B cell (primary cell): Measurements from ENCODE around the gene HIPK1. TPM values are rescaled to one million over a fixed set of nuclear protein-coding genes. Genes with fewer than 3 reads are reported as not detected.
A peak's percentile ranks its signal among the peaks of the same experiment; 100 is the strongest.

Experiments
- ATAC-seq: fragments of 200-7000 bp; cut with Tn5 transposase; one replicate; pipeline ENCODE4 v1.10.0; 2021; ENCODE audit warnings: low read depth, mild to moderate bottlenecking, moderate number of reproducible peaks, moderate library complexity
- CTCF ChIA-PET: fragments of 350-600 bp; sonication (Branson Sonifier 250); formaldehyde crosslinking; loops from one replicate; lab custom pipeline; 2021; ENCODE audit warnings: antibody characterized with exemption, inconsistent platforms; lab: Charles Lee
- POLR2A ChIA-PET: fragments of 350-600 bp; sonication (Branson Sonifier 250); formaldehyde crosslinking; loops from one replicate; lab custom pipeline; 2021; ENCODE audit warnings: antibody characterized with exemption; lab: Charles Lee
- DNase-seq: peaks from one replicate; pipeline ENCODE4 v3.0.0; 2013
- H2AFZ ChIP-seq: 2 replicates; pipeline ENCODE4 v1.6.1; 2012; ENCODE audit warnings: mild to moderate bottlenecking, low read depth, low read length; ENCODE audit not compliant: insufficient read depth, poor library complexity, severe bottlenecking
- H3K27ac ChIP-seq, 2 donors: 1 replicate in 1 of 2; 2 replicates in 1 of 2; pipeline ENCODE4 v1.5.1; 2012 to 2013; ENCODE audit warnings: low read length in 2 of 2, mild to moderate bottlenecking in 2 of 2, moderate library complexity in 1 of 2
- H3K27me3 ChIP-seq, 4 experiments: fragments of 200-600 bp in 1 of 4; sonication (generic) in 1 of 4; replicated peaks in 1 of 4; 1 replicate in 2 of 4; 2 replicates in 2 of 4; pipeline versions ENCODE4 v1.6.1 to v1.7.0; 2013 to 2016; ENCODE audit warnings: low read length in 3 of 4, mild to moderate bottlenecking in 2 of 4, mixed read lengths in 1 of 4, moderate library complexity in 1 of 4; ENCODE audit not compliant: insufficient read depth in 4 of 4, control insufficient read depth in 3 of 4; ENCODE audit errors: control extremely low read depth in 1 of 4
- H3K36me3 ChIP-seq, 2 experiments: replicated peaks in 1 of 2; 1 replicate in 1 of 2; 2 replicates in 1 of 2; pipeline versions ENCODE4 v1.6.1 to v1.7.1; 2013; ENCODE audit warnings: low read length in 1 of 2; ENCODE audit not compliant: insufficient read depth in 2 of 2, control insufficient read depth in 1 of 2; ENCODE audit errors: control extremely low read depth in 1 of 2, extremely low read depth in 1 of 2
- H3K4me1 ChIP-seq, 2 donors: fragments of 200-600 bp in 1 of 2; sonication (generic) in 1 of 2; 1 replicate in 1 of 2; 2 replicates in 1 of 2; pipeline versions ENCODE4 v1.5.1 to v1.6.1; 2013 to 2017; ENCODE audit warnings: low read length in 2 of 2; ENCODE audit not compliant: control insufficient read depth in 2 of 2, insufficient read depth in 2 of 2
- H3K4me2 ChIP-seq: replicated peaks from 2 replicates; pipeline ENCODE3; 2012; ENCODE audit warnings: mild to moderate bottlenecking, low read depth, low read length; ENCODE audit not compliant: poor library complexity, severe bottlenecking
- H3K4me3 ChIP-seq, 5 experiments: fragments of 200-600 bp in 1 of 5; sonication (generic) in 1 of 5; 1 replicate in 3 of 5; 2 replicates in 2 of 5; pipeline versions ENCODE4 v1.5.1 to v1.7.0; 2011 to 2016; ENCODE audit warnings: low read length in 4 of 5, mild to moderate bottlenecking in 4 of 5, low read depth in 2 of 5, control low read depth in 1 of 5, moderate library complexity in 1 of 5; ENCODE audit not compliant: insufficient read depth in 1 of 5; ENCODE audit errors: control extremely low read depth in 1 of 5, extremely low read depth in 1 of 5
- H3K79me2 ChIP-seq: fragments of 200-600 bp; sonication (generic); one replicate; pipeline ENCODE4 v1.6.0; 2016; ENCODE audit warnings: low read length; ENCODE audit not compliant: control insufficient read depth, insufficient read depth
- H3K9ac ChIP-seq: fragments of 200-600 bp; sonication (generic); 2 replicates; pipeline ENCODE4 v1.6.1; 2017; ENCODE audit warnings: mild to moderate bottlenecking, low read length, moderate library complexity
- H3K9me3 ChIP-seq, 3 donors: one replicate each; pipeline versions ENCODE4 v1.6.1 to v1.7.1; 2013; ENCODE audit warnings: low read length in 2 of 3; ENCODE audit not compliant: control insufficient read depth in 2 of 3, insufficient read depth in 1 of 3; ENCODE audit errors: control extremely low read depth in 1 of 3
- H4K20me1 ChIP-seq: 2 replicates; pipeline ENCODE4 v1.6.0; 2012; ENCODE audit warnings: mild to moderate bottlenecking, low read length; ENCODE audit not compliant: insufficient read depth, control insufficient read depth, poor library complexity, severe bottlenecking
- H3K27ac Mint-ChIP-seq: one replicate; pipeline ENCODE4 v1.8.0; 2021; ENCODE audit warnings: mixed read lengths
- H3K27me3 Mint-ChIP-seq: one replicate; pipeline ENCODE4 v1.8.0; 2021; ENCODE audit warnings: mixed read lengths
- H3K4me1 Mint-ChIP-seq: one replicate; pipeline ENCODE4 v1.8.0; 2021; ENCODE audit warnings: mixed read lengths
- H3K4me3 Mint-ChIP-seq: one replicate; pipeline ENCODE4 v1.8.0; 2021; ENCODE audit warnings: mixed read lengths
- H3K9me3 Mint-ChIP-seq: one replicate; pipeline ENCODE4 v1.8.0; 2022; ENCODE audit warnings: mixed read lengths; ENCODE audit not compliant: insufficient read depth
- EZH2 ChIP-seq: IDR thresholded peaks from 2 replicates; pipeline ENCODE4 v1.6.1; 2012; ENCODE audit warnings: borderline replicate concordance, low read depth, mild to moderate bottlenecking, moderate library complexity, low read length; ENCODE audit not compliant: insufficient read depth, poor library complexity, severe bottlenecking
- WGBS: methylation state at CpG from one replicate; pipeline ENCODE4 v1.1.5; 2013; ENCODE audit warnings: missing lambda C conversion rate; ENCODE audit not compliant: insufficient coverage; 5-methylcytosine and 5-hydroxymethylcytosine counted together
- intact Hi-C: fragments of 100-400 bp; cut with micrococcal nuclease; formaldehyde crosslinking; loops from one replicate; pipeline ENCODE4 v1.10.0; 2022
- polyA plus RNA-seq: library from polyadenylated mRNA; depleted of rRNA; stranded (reverse); fragments of >200 nt; gene quantifications from 2 replicates; pipeline ENCODE4 v1.2.3, GENCODE V29; 2012
- total RNA-seq, 2 donors: library from RNA; stranded (reverse); fragments of 120-200 nt in 1 of 2; gene quantifications; 1 replicate in 1 of 2; 2 replicates in 1 of 2; pipeline versions ENCODE4 v1.2.3 to v1.2.4, GENCODE V29; 2013 to 2022
- TF ChIP-seq, protein P1 (sequence below): fragments of 200-600 bp; IDR thresholded peaks from one replicate; pipeline ENCODE4 v1.8.0; 2022; ENCODE audit warnings: antibody characterized with exemption, mild to moderate bottlenecking

HIPK1 gene
- total and polyA plus RNA-seq, 2 donors (not counting 1 experiment from before 2014, with no cell fraction given) = 13.6 to 48.0 TPM

DNA sequence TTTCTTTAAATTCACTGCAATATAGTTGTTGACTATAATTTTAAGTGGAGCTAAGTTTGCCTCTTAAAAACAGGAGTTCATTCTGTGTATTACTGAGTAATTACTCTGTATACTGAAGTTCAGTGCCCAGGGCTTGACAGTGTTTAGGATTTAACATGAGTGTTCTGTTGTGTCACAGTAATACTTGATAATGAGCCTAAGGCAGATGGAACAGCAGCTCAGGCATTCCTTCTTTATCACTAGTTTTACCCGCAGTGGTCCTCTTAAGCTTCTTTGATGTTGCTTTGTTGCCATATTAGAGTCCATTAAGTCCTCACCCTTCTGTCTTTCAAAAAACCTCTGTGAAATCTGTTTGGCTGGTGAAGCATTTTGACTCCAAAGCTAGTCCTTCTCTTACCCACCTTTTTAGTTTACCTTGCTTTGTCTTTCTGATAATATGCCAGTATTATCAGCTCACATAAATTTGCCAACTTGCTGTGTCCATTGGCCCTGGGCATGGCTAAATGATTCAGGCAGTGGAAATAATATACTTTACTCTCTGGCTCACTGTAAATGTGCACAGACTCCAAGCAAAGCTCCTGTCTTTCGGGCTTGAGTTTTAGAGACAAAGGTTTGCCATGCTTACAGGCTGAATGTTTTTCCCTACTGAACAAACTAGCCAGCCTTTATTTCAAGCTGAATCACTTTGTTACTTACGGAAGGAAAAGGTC is 17.7 kb downstream of the HIPK1 start:
- intact Hi-C loops = loop anchor here (5.0 kb wide), 1 partner anchor 110 kb away; no protein-coding TSS in a partner anchor
- ATAC-seq (no peak), DNase-seq (no peak)
- peak overlapping the region in 1 of 2 donors; percentile 62 for H3K27ac ChIP-seq
- H3K79me2 ChIP-seq = peaks cover 90% of the 10 kb centered on the region
- H3K4me2 ChIP-seq = peak overlapping the region; percentile 7
- H2AFZ ChIP-seq = no peak overlapping the region
- Mint-ChIP-seq H3K9me3 (no peaks in the 10 kb centered on the region), H3K27me3 (no peaks in the 10 kb centered on the region), H3K4me1 (peaks cover 41% of the 10 kb centered on the region), H3K4me3 (peak overlapping the region; percentile 53), H3K27ac (peak overlapping the region; percentile 2)
- peaks cover 0 to 4% of the 10 kb centered on the region in 2 experiments for H3K36me3 ChIP-seq
- no peaks in the 10 kb centered on the region for H3K9me3 ChIP-seq
- H3K9ac ChIP-seq = peak overlapping the region; percentile 32
- WGBS = no CpG with 5 or more reads among the region's 3 CpGs
- ChIA-PET POLR2A (no interaction called here), CTCF (interaction anchor here (1.3 to 1.4 kb wide), 2 partner anchors 16 to 87 kb away, joined by 3 to 4 read pairs; no protein-coding TSS in a partner anchor)
- TF ChIP-seq EZH2 = no peak
- TF ChIP-seq, protein P1, sequence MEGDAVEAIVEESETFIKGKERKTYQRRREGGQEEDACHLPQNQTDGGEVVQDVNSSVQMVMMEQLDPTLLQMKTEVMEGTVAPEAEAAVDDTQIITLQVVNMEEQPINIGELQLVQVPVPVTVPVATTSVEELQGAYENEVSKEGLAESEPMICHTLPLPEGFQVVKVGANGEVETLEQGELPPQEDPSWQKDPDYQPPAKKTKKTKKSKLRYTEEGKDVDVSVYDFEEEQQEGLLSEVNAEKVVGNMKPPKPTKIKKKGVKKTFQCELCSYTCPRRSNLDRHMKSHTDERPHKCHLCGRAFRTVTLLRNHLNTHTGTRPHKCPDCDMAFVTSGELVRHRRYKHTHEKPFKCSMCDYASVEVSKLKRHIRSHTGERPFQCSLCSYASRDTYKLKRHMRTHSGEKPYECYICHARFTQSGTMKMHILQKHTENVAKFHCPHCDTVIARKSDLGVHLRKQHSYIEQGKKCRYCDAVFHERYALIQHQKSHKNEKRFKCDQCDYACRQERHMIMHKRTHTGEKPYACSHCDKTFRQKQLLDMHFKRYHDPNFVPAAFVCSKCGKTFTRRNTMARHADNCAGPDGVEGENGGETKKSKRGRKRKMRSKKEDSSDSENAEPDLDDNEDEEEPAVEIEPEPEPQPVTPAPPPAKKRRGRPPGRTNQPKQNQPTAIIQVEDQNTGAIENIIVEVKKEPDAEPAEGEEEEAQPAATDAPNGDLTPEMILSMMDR = no peak
- H3K4me1 ChIP-seq = peaks cover 16 to 25% of the 10 kb centered on the region in 2 donors
- H3K27me3 ChIP-seq = no peaks in the 10 kb centered on the region
- peaks cover 32% of the 10 kb centered on the region for H4K20me1 ChIP-seq
- H3K4me3 ChIP-seq = no peak overlapping the region
